HEK293 (cell line): Measurements from ENCODE around the gene EME2.

Source experiments
- CTCF ChIA-PET: fragments of 350-600 bp; formaldehyde crosslinking; extraction: SDS; loops from one replicate; lab custom pipeline; 2021; ENCODE audit warnings: antibody characterized with exemption; lab: Yijun Ruan, JAX
- POLR2A ChIA-PET: fragments of 300-600 bp; formaldehyde crosslinking; extraction: SDS; loops from one replicate; lab custom pipeline; 2020; ENCODE audit warnings: antibody characterized with exemption, inconsistent platforms; lab: Yijun Ruan, JAX
- H3K27ac ChIP-seq: fragments of 200-500 bp; sonication (Bioruptor generic); 2 replicates; pipeline ENCODE4 v1.5.1; 2014; ENCODE audit warnings: low read depth, low read length, control low read depth, inconsistent platforms; ENCODE audit errors: extremely low read depth
- H3K36me3 ChIP-seq, 2 experiments: fragments of 200-500 bp in 1 of 2; sonication (Bioruptor generic) in 1 of 2; 1 replicate in 1 of 2; 2 replicates in 1 of 2; pipeline ENCODE4 v1.5.1; 2014 to 2017; ENCODE audit warnings: inconsistent platforms in 2 of 2, low read length in 2 of 2; ENCODE audit not compliant: control insufficient read depth in 2 of 2, insufficient read depth in 1 of 2
- H3K4me1 ChIP-seq: fragments of 200-500 bp; sonication (Bioruptor generic); 2 replicates; pipeline ENCODE4 v1.5.1; 2014; ENCODE audit warnings: mild to moderate bottlenecking, low read length, inconsistent platforms; ENCODE audit not compliant: control insufficient read depth, insufficient read depth
- H3K4me3 ChIP-seq: 2 replicates; pipeline ENCODE4 v1.5.1; 2011; ENCODE audit warnings: low read depth, mild to moderate bottlenecking, control low read depth, low read length, moderate library complexity
- H3K9me3 ChIP-seq: fragments of 200-500 bp; sonication (Bioruptor generic); 2 replicates; pipeline ENCODE4 v1.5.1; 2014; ENCODE audit warnings: low read depth, low read length, inconsistent platforms; ENCODE audit not compliant: control insufficient read depth, insufficient read depth
- AEBP2 ChIP-seq: fragments of 450-650 bp; formaldehyde crosslinking; IDR thresholded peaks from 2 replicates; pipeline ENCODE4 v1.5.1; 2016; ENCODE audit warnings: missing biosample characterization, missing genetic modification characterization, borderline replicate concordance
- HIC1 ChIP-seq: fragments of 450-650 bp; formaldehyde crosslinking; IDR thresholded peaks from 2 replicates; pipeline ENCODE4 v1.5.1; 2016; ENCODE audit warnings: missing biosample characterization, missing genetic modification characterization
- HOXD13 ChIP-seq: sonication (generic); formaldehyde crosslinking; IDR thresholded peaks from 2 replicates; pipeline ENCODE4 v1.8.0; 2022; ENCODE audit warnings: missing genetic modification reagents, borderline replicate concordance
- KLF7 ChIP-seq: fragments of 450-650 bp; formaldehyde crosslinking; IDR thresholded peaks from 2 replicates; pipeline ENCODE4 v1.5.1; 2016; ENCODE audit warnings: missing biosample characterization, missing genetic modification characterization, borderline replicate concordance
- PRDM4 ChIP-seq: fragments of 450-650 bp; formaldehyde crosslinking; IDR thresholded peaks from 2 replicates; pipeline ENCODE4 v1.5.1; 2017; ENCODE audit warnings: missing biosample characterization, missing genetic modification characterization
- SCRT2 ChIP-seq: fragments of 450-650 bp; formaldehyde crosslinking; IDR thresholded peaks from 2 replicates; pipeline ENCODE4 v1.5.1; 2016; ENCODE audit warnings: missing biosample characterization, missing genetic modification characterization
- SP2 ChIP-seq: fragments of 450-650 bp; formaldehyde crosslinking; IDR thresholded peaks from 2 replicates; pipeline ENCODE4 v1.5.1; 2016; ENCODE audit warnings: missing biosample characterization, missing genetic modification characterization
- WT1 ChIP-seq: fragments of 450-650 bp; formaldehyde crosslinking; IDR thresholded peaks from 2 replicates; pipeline ENCODE4 v1.5.1; 2016; ENCODE audit warnings: missing biosample characterization, missing genetic modification characterization
- ZBTB1 ChIP-seq: fragments of 450-650 bp; formaldehyde crosslinking; IDR thresholded peaks from 2 replicates; pipeline ENCODE4 v1.5.1; 2016; ENCODE audit warnings: missing biosample characterization, missing genetic modification characterization
- ZBTB6 ChIP-seq: fragments of 450-650 bp; formaldehyde crosslinking; IDR thresholded peaks from 2 replicates; pipeline ENCODE4 v1.5.1; 2017; ENCODE audit warnings: missing biosample characterization, missing genetic modification characterization
- ZFP41 ChIP-seq: fragments of 450-650 bp; formaldehyde crosslinking; IDR thresholded peaks from 2 replicates; pipeline ENCODE4 v1.5.1; 2016; ENCODE audit warnings: missing biosample characterization, missing genetic modification characterization, borderline replicate concordance
- ZNF138 ChIP-seq: fragments of 450-650 bp; formaldehyde crosslinking; IDR thresholded peaks from 2 replicates; pipeline ENCODE4 v1.5.1; 2016; ENCODE audit warnings: missing biosample characterization, missing genetic modification characterization, borderline replicate concordance
- ZNF214 ChIP-seq: fragments of 450-650 bp; formaldehyde crosslinking; IDR thresholded peaks from 2 replicates; pipeline ENCODE4 v1.5.1; 2017; ENCODE audit warnings: missing biosample characterization, mild to moderate bottlenecking, missing genetic modification characterization, borderline replicate concordance
- ZNF341 ChIP-seq: fragments of 450-650 bp; formaldehyde crosslinking; IDR thresholded peaks from 2 replicates; pipeline ENCODE4; 2016; ENCODE audit warnings: low read depth, missing biosample characterization, missing genetic modification characterization
- ZNF394 ChIP-seq: fragments of 450-650 bp; formaldehyde crosslinking; IDR thresholded peaks from 2 replicates; pipeline ENCODE4 v1.5.1; 2016; ENCODE audit warnings: missing biosample characterization, missing genetic modification characterization, mild to moderate bottlenecking, moderate library complexity, borderline replicate concordance
- ZNF610 ChIP-seq: fragments of 450-650 bp; formaldehyde crosslinking; IDR thresholded peaks from 2 replicates; pipeline ENCODE4 v1.5.1; 2016; ENCODE audit warnings: missing biosample characterization, missing genetic modification characterization, borderline replicate concordance
- ZNF664 ChIP-seq: fragments of 450-650 bp; formaldehyde crosslinking; IDR thresholded peaks from 2 replicates; pipeline ENCODE4 v1.5.1; 2016; ENCODE audit warnings: missing biosample characterization, missing genetic modification characterization
- ZNF670 ChIP-seq: fragments of 450-650 bp; formaldehyde crosslinking; IDR thresholded peaks from 2 replicates; pipeline ENCODE4 v1.5.1; 2016; ENCODE audit warnings: missing biosample characterization, missing genetic modification characterization, low read depth
- ZNF776 ChIP-seq: fragments of 450-650 bp; formaldehyde crosslinking; IDR thresholded peaks from 2 replicates; pipeline ENCODE4 v1.5.0; 2017; ENCODE audit warnings: missing biosample characterization, missing genetic modification characterization, borderline replicate concordance
- ZNF837 ChIP-seq: fragments of 450-650 bp; formaldehyde crosslinking; IDR thresholded peaks from 2 replicates; pipeline ENCODE4 v1.5.1; 2016; ENCODE audit warnings: missing biosample characterization, missing genetic modification characterization
- ZSCAN5A ChIP-seq: fragments of 450-650 bp; formaldehyde crosslinking; IDR thresholded peaks from 2 replicates; pipeline ENCODE4 v1.5.1; 2016; ENCODE audit warnings: missing biosample characterization, missing genetic modification characterization
- ZXDB ChIP-seq: fragments of 450-650 bp; formaldehyde crosslinking; IDR thresholded peaks from 2 replicates; pipeline ENCODE4 v1.5.1; 2016; ENCODE audit warnings: missing biosample characterization, missing genetic modification characterization
- TF ChIP-seq, protein P1 (sequence below): fragments of 450-650 bp; formaldehyde crosslinking; IDR thresholded peaks from 2 replicates; pipeline ENCODE4 v1.5.1; 2016; ENCODE audit warnings: missing biosample characterization, missing genetic modification characterization
- TF ChIP-seq, protein P2 (sequence below): fragments of 450-650 bp; formaldehyde crosslinking; IDR thresholded peaks from 2 replicates; pipeline ENCODE4 v1.5.1; 2017; ENCODE audit warnings: missing biosample characterization, missing genetic modification characterization

EME2 gene

DNA sequence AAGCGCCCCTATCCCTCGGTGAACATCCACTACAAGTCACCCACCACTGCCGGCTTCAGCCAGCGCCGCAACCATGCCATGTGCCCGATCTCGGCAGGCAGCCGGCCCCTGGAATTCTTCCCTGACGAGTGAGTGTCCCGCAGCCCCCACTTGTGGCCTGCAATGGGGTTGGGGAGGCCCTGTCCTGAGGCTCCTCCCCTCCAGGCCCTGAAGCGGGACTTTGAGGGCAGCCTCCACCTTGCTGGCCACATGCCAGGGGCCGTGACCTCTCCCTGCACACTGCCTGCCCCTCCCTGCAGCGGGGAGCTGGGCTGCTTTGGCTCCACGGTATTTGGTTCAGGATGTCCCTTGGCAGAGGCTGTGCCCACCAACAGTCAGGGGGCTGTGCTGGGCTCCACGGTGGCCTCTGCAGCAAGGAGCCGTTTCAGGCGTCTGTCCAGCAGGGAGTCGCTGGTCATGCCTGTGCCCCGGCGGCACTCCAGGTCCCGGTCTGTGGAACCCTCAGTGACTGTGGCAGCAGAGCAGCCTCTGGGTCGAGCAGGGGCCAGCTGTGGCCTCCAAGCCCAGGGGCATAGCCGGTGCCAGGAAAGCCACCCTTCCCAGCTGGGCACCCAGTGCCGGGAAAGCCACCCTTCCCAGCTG is 9.6 kb upstream of the EME2 start:
- POLR2A ChIA-PET: no interaction called here
- H3K4me1 ChIP-seq: no peaks in the 10 kb centered on the region
- TF ChIP-seq ZNF138 (tag by site-specific recombination) (no peak), ZSCAN5A (no peak), HOXD13 (CRISPR knock-in tag) (no peak), SCRT2 (peak; percentile 45; the same call in 1 of the 2 replicates), HIC1 (peak; percentile 27; the same call in 1 of the 2 replicates), KLF7 (tag by site-specific recombination) (no peak), PRDM4 (tag by site-specific recombination) (no peak), ZNF837 (tag by site-specific recombination) (no peak), ZFP41 (tag by site-specific recombination) (no peak), AEBP2 (no peak), ZNF394 (tag by site-specific recombination) (no peak), ZBTB6 (tag by site-specific recombination) (no peak), ZNF610 (tag by site-specific recombination) (no peak), ZNF776 (tag by site-specific recombination) (no peak), SP2 (tag by site-specific recombination) (no peak), ZXDB (tag by site-specific recombination) (no peak), ZBTB1 (tag by site-specific recombination) (no peak), ZNF214 (tag by site-specific recombination) (no peak), ZNF341 (tag by site-specific recombination) (peak; percentile 67; the same call in 1 of the 2 replicates), ZNF670 (tag by site-specific recombination) (no peak), WT1 (tag by site-specific recombination) (no peak), ZNF664 (tag by site-specific recombination) (no peak)
- TF ChIP-seq, protein P1, sequence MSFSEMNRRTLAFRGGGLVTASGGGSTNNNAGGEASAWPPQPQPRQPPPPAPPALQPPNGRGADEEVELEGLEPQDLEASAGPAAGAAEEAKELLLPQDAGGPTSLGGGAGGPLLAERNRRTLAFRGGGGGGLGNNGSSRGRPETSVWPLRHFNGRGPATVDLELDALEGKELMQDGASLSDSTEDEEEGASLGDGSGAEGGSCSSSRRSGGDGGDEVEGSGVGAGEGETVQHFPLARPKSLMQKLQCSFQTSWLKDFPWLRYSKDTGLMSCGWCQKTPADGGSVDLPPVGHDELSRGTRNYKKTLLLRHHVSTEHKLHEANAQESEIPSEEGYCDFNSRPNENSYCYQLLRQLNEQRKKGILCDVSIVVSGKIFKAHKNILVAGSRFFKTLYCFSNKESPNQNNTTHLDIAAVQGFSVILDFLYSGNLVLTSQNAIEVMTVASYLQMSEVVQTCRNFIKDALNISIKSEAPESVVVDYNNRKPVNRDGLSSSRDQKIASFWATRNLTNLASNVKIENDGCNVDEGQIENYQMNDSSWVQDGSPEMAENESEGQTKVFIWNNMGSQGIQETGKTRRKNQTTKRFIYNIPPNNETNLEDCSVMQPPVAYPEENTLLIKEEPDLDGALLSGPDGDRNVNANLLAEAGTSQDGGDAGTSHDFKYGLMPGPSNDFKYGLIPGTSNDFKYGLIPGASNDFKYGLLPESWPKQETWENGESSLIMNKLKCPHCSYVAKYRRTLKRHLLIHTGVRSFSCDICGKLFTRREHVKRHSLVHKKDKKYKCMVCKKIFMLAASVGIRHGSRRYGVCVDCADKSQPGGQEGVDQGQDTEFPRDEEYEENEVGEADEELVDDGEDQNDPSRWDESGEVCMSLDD (tag by site-specific recombination): no peak
- TF ChIP-seq, protein P2, sequence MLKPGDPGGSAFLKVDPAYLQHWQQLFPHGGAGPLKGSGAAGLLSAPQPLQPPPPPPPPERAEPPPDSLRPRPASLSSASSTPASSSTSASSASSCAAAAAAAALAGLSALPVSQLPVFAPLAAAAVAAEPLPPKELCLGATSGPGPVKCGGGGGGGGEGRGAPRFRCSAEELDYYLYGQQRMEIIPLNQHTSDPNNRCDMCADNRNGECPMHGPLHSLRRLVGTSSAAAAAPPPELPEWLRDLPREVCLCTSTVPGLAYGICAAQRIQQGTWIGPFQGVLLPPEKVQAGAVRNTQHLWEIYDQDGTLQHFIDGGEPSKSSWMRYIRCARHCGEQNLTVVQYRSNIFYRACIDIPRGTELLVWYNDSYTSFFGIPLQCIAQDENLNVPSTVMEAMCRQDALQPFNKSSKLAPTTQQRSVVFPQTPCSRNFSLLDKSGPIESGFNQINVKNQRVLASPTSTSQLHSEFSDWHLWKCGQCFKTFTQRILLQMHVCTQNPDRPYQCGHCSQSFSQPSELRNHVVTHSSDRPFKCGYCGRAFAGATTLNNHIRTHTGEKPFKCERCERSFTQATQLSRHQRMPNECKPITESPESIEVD (tag by site-specific recombination): no peak
- TF ChIP-seq, all 188 proteins: peak for 3
- CTCF ChIA-PET: interaction anchor here (0.6 kb wide), 1 partner anchor 43 kb away, joined by 5 read pairs; no protein-coding TSS in a partner anchor
- Histone ChIP-seq H3K27ac (no peak overlapping the region), H3K4me3 (no peak overlapping the region), H3K36me3 (peaks cover 0 to 88% of the 10 kb centered on the region in 2 experiments; a peak in 1 of 3 replicates), H3K9me3 (no peaks in the 10 kb centered on the region)
